Memory B cell (primary cell): Measurements from ENCODE around the gene WIPF3.

Source experiments
- ATAC-seq: fragments of 150-1000 bp; cut with Tn5 transposase; 2 replicates; pipeline ENCODE4 v1.10.0; 2021; ENCODE audit warnings: low read depth, mild to moderate bottlenecking, moderate library complexity
- DNase-seq, 2 donors: peaks; one replicate each; pipeline ENCODE4 v3.0.0; 2022; ENCODE audit warnings: low spot score in 2 of 2
- H3K27ac Mint-ChIP-seq: one replicate; pipeline ENCODE4 v1.8.0; 2022; ENCODE audit warnings: mild to moderate bottlenecking, moderate library complexity, mixed read lengths
- H3K27me3 Mint-ChIP-seq: one replicate; pipeline ENCODE4 v1.8.0; 2022; ENCODE audit warnings: mixed read lengths
- H3K36me3 Mint-ChIP-seq: one replicate; pipeline ENCODE4 v1.8.0; 2022; ENCODE audit warnings: mild to moderate bottlenecking, mixed read lengths
- H3K4me1 Mint-ChIP-seq: one replicate; pipeline ENCODE4 v1.8.0; 2022; ENCODE audit warnings: mixed read lengths
- H3K4me3 Mint-ChIP-seq: one replicate; pipeline ENCODE4 v1.8.0; 2022; ENCODE audit warnings: mild to moderate bottlenecking, moderate library complexity, mixed read lengths
- H3K9me3 Mint-ChIP-seq: one replicate; pipeline ENCODE4 v1.8.0; 2022; ENCODE audit warnings: mixed read lengths

Gene WIPF3

DNA sequence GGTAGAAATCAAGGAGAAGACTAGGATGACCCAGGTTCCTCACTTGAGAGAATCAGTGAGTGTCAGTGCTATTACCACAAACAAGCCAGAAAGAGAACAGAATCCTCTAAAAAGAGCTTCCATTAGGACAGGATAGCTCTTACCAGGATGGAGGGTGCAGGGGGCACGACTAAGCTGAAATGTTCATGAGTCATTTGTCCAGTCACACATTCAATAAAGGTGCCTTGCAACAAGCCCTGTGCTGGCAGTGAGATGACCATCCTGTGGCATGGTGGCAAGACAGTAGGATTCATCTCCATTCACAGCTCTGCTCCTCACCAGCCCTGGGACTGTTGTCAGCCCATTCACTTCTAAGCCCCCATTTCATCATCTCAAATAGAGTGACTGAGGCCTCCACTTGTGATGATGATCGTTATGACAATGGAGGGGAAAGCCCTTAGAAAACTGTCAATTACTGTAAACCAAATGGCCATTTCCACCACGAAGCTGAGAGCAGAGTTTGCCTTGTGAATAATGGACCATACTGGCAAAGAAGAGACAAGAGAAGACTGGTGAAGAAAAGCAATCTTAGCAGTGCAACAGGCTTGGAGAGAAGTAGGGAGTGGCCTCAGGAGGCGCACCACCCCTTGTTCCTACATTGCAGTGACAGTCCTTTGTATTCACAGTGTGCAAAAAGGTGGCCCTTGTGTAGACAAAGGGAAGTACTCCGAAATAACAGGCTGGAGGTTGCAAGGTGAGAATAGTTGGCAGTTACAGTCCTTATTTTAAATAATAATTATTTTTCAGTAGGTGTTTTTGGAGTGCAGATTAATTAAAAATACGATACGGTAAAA lies 9.0 kb upstream of the WIPF3 start:
- no peaks in the 10 kb centered on the region for H3K9me3 Mint-ChIP-seq
- H3K27me3 Mint-ChIP-seq: peaks cover 5% of the 10 kb centered on the region
- no peak for ATAC-seq
- no peaks in the 10 kb centered on the region for H3K36me3 Mint-ChIP-seq
- DNase-seq: no peak
- H3K4me3 Mint-ChIP-seq: no peak overlapping the region
- peaks cover 6% of the 10 kb centered on the region for H3K4me1 Mint-ChIP-seq
- H3K27ac Mint-ChIP-seq: no peak overlapping the region

DNA sequence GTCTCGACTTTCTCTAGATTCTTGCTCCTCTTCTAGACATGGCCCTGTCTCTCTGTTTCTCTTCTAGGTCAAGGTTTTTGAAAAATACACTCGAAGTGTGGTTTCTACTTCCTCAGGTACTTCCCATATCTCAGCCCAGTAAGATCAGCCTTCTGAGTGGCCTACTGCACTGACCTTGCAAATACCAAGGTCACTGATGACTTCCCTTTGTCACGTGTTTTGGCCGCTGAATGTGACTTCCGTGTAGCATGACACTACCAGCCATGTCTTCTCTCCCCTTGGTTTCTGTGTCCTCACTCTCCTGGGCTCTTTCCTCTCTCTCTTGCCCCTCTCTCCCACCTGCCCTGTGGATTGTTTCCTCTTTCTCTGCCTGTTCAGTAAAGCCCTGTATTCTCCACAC lies 7.9 kb upstream of the WIPF3 start:
- Mint-ChIP-seq H3K36me3 (no peaks in the 10 kb centered on the region), H3K27me3 (peaks cover 12% of the 10 kb centered on the region), H3K27ac (no peak overlapping the region), H3K4me3 (no peak overlapping the region), H3K9me3 (no peaks in the 10 kb centered on the region), H3K4me1 (peaks cover 6% of the 10 kb centered on the region)
- DNase-seq (no peak), ATAC-seq (peak; percentile 41)

- no peaks in the 10 kb centered on the region for H3K36me3 Mint-ChIP-seq
- no peaks in the 10 kb centered on the region for H3K9me3 Mint-ChIP-seq
- H3K27me3 Mint-ChIP-seq: peaks cover 29% of the 10 kb centered on the region
- ATAC-seq (no peak), DNase-seq (no peak)
- no peak overlapping the region for H3K27ac Mint-ChIP-seq
- no peak overlapping the region for H3K4me3 Mint-ChIP-seq
- peaks cover 9% of the 10 kb centered on the region for H3K4me1 Mint-ChIP-seq
Measured at GRCh38 chr7:29801929-29802328, 4.4 kb upstream of the WIPF3 start.

GRCh38 chr7:29805031-29805430 lies 1.3 kb upstream of the WIPF3 start:
- Mint-ChIP-seq H3K4me3 (no peak overlapping the region), H3K27ac (no peak overlapping the region), H3K27me3 (peaks cover 42% of the 10 kb centered on the region), H3K36me3 (no peaks in the 10 kb centered on the region), H3K4me1 (peaks cover 3% of the 10 kb centered on the region), H3K9me3 (no peaks in the 10 kb centered on the region)
- DNase-seq (no peak), ATAC-seq (no peak)

DNA sequence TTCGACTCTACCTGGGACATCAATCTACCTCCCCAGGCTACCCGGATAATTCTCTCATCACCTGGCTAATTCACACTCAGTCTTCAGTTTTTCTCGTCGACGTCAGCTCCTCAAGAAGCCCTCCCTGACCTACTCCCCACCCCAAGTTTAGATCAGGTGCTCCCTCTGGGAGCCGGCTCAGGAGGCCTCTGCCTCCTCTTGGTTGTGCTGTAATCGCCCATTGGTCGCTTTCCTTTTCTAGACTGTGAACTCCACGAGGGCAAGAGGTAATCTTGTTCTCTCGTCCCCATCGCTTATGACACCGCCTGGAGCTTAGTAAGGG lies 461 bp upstream of the WIPF3 start:
- H3K27ac Mint-ChIP-seq: no peak overlapping the region
- no peaks in the 10 kb centered on the region for H3K36me3 Mint-ChIP-seq
- ATAC-seq (no peak), DNase-seq (no peak)
- H3K9me3 Mint-ChIP-seq: no peaks in the 10 kb centered on the region
- H3K4me1 Mint-ChIP-seq: peaks cover 3% of the 10 kb centered on the region
- H3K4me3 Mint-ChIP-seq: peak overlapping the region; percentile 4
- peaks cover 45% of the 10 kb centered on the region for H3K27me3 Mint-ChIP-seq

DNA sequence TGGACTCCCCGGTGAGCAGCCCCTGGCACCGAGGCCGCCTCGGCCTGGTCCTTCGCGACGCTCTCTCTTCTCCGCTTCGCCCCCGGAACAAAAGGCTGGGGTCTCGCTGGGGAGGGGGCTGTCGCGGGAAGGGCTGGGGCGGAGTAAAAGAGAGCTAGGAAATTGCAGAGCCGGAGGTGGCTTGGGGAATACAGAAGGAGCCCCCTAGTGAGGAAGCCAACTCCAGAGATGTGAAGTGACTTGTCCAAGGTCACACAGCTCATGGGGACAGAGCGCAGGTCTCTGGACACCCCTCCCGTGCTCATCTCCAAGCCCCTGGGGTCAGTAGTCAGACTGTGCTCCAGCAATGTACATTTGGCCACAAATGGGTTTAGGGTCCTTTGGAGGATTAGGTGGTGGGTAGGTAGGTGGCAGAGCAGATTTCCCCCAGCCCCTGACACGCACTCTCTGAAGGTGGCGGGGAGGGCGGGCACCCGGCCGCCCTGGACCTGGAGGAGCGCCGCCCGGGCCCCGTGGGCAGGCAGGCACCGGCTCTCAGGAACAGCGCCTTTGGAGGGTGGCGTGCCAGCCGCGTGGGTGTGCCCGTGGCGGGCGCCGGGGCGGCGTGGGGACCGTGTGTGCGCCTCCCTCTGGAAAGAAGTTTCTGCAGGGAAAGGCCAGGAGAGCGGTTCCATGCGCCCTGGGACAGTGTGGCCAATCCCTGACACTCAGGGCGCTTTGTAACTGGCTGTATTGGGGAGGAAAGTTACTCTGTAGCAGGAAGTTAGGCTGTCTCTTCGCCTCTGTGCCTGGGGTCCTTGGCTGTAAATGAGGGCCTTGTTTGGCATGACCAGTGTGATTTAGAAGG lies 910 bp downstream of the WIPF3 start:
- Mint-ChIP-seq H3K4me3 (peak overlapping the region; percentile 24), H3K9me3 (no peaks in the 10 kb centered on the region), H3K36me3 (no peaks in the 10 kb centered on the region), H3K27me3 (peaks cover 40% of the 10 kb centered on the region), H3K27ac (no peak overlapping the region), H3K4me1 (peaks cover 3% of the 10 kb centered on the region)
- ATAC-seq: no peak
- DNase-seq: no peak

DNA sequence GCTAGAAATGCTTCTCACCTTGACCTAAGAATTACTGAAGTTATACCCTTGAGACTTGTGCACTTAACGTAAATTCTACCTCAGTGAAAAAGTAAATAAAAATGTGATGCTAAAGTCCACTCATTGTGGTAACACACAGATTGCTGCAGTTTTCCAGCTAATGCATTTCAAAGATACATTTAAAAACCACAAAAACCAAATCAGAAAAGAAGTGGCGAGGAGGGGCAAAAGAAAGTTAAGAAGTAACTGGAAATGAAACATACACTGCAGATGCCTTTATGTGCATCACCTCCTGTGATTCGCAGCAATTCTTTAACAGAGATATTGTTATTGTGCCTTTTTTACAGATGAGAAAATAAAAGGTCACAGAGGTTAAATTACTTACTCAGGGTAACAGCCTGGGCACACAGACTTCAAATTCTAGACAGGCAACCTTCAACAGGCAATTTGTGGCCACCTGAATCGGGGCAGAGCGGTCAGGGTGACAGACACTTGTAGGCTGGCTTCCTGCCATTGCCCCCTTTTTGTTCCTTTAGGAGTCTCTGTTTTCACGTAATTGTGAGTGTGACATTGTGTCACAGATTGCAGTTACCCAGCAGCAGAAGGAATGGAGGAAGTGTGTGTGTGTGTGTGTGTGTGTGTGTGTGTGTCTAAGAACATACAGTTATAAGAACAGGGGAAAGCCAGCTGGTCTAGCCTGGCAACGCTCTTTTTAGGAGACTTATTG lies 1.9 kb downstream of the WIPF3 start:
- Mint-ChIP-seq H3K36me3 (no peaks in the 10 kb centered on the region), H3K9me3 (no peaks in the 10 kb centered on the region), H3K4me1 (peaks cover 3% of the 10 kb centered on the region), H3K27ac (no peak overlapping the region), H3K4me3 (no peak overlapping the region), H3K27me3 (peaks cover 37% of the 10 kb centered on the region)
- no peak for DNase-seq
- no peak for ATAC-seq

GRCh38 chr7:29809533-29810155 lies 3.3 kb downstream of the WIPF3 start:
- H3K27ac Mint-ChIP-seq: no peak overlapping the region
- no peaks in the 10 kb centered on the region for H3K9me3 Mint-ChIP-seq
- H3K27me3 Mint-ChIP-seq: peaks cover 34% of the 10 kb centered on the region

GRCh38 chr7:29810297-29810696 lies 4.0 kb downstream of the WIPF3 start:
- Mint-ChIP-seq H3K27ac (no peak overlapping the region), H3K36me3 (no peaks in the 10 kb centered on the region), H3K4me1 (peaks cover 3% of the 10 kb centered on the region), H3K4me3 (no peak overlapping the region), H3K27me3 (peaks cover 34% of the 10 kb centered on the region), H3K9me3 (no peaks in the 10 kb centered on the region)
- no peak for ATAC-seq
- no peak for DNase-seq

More at GRCh38 chr7:29809533-29810155, 3.3 kb downstream of the WIPF3 start:
- Mint-ChIP-seq H3K4me1 (peaks cover 3% of the 10 kb centered on the region), H3K4me3 (no peak overlapping the region), H3K36me3 (no peaks in the 10 kb centered on the region)
- no peak for ATAC-seq
- no peak for DNase-seq

DNA sequence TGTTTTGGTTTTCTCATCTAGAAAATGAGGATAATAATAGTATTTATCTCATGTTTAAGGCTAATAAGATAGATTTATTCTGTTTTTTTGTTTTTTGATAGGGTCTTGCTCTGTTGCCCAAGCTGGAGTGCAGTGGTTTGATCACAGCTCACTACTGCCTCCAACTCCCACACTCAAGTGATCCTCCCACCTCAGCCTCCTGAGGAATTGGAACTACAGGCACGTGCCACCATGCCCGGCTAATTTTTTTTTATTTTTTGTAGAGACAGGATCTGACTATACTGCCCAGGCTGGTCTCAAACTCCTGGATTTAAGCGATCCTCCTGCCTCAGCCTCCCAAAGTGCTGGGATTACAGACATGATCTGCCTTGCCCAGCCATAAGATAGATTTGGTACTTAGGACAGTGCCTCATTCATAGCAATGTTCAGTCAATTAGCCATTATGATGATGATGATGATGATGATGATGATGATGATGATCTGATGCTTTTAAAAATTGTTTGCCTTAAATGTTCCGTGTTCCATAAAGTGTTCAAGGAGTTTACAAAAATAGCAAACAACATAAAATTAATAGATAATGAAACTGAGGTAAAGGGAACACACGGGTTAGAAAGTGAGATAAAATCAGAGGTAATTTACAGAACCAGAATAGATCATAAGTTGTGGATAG lies 4.6 kb downstream of the WIPF3 start:
- DNase-seq (no peak), ATAC-seq (no peak)
- no peak overlapping the region for H3K4me3 Mint-ChIP-seq
- H3K27ac Mint-ChIP-seq: no peak overlapping the region
- H3K27me3 Mint-ChIP-seq: peaks cover 31% of the 10 kb centered on the region
- peaks cover 1% of the 10 kb centered on the region for H3K4me1 Mint-ChIP-seq
- no peaks in the 10 kb centered on the region for H3K36me3 Mint-ChIP-seq
- no peaks in the 10 kb centered on the region for H3K9me3 Mint-ChIP-seq

- Mint-ChIP-seq H3K27ac (no peak overlapping the region), H3K36me3 (no peaks in the 10 kb centered on the region), H3K27me3 (peaks cover 30% of the 10 kb centered on the region), H3K4me3 (no peak overlapping the region), H3K9me3 (no peaks in the 10 kb centered on the region), H3K4me1 (no peaks in the 10 kb centered on the region)
- DNase-seq: no peak
- no peak for ATAC-seq
Measured at GRCh38 chr7:29811586-29811985, 5.3 kb downstream of the WIPF3 start.

- no peaks in the 10 kb centered on the region for H3K9me3 Mint-ChIP-seq
- ATAC-seq: no peak
- H3K4me3 Mint-ChIP-seq: no peak overlapping the region
- no peaks in the 10 kb centered on the region for H3K4me1 Mint-ChIP-seq
- peaks cover 30% of the 10 kb centered on the region for H3K27me3 Mint-ChIP-seq
- no peak overlapping the region for H3K27ac Mint-ChIP-seq
- no peaks in the 10 kb centered on the region for H3K36me3 Mint-ChIP-seq
- DNase-seq: no peak
Measured at GRCh38 chr7:29812185-29812876, 6.0 kb downstream of the WIPF3 start.
